ENCODE measurements around the gene EPM2A. TPM values are rescaled to one million over a fixed set of nuclear protein-coding genes. Genes with fewer than 3 reads are reported as not detected.

Gene EPM2A
- total RNA-seq, 1 experiment from 2014 or later: 6.4 TPM

DNA sequence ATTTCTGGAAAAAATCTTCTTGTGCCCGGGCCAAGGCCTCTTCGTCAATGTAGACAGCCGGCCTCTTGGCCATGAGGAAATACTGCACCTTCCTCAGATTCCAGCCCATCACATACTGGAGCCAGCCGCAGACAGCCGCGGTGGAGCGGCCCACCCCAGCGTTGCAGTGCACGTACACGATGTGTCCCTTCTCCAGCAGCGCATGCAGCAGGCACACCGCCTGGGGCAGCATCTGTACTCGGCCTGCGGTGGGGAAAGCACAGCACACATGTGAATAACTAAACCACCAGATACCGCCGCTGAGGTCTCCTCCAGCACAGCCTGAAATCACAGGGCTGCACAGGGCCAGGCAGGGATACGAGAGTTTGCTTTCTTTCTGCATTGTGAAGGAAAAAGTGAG lies 107.9 kb downstream of the EPM2A start:
- Histone ChIP-seq H3K9ac (ENCODE audit: low read length) (no peak overlapping the region), H3K36me3 (ENCODE audit: control insufficient read depth in 1 of 2, insufficient read depth in 2 of 2, low read length in 2 of 2) (no peaks in the 10 kb centered on the region), H4K20me1 (ENCODE audit: insufficient read depth) (no peaks in the 10 kb centered on the region), H3K27ac (ENCODE audit: low read depth, low read length) (no peak overlapping the region), H3K79me2 (ENCODE audit: insufficient read depth, low read length) (no peaks in the 10 kb centered on the region), H3K27me3 (ENCODE audit: insufficient read depth, low read length) (no peaks in the 10 kb centered on the region), H3K9me3 (ENCODE audit: control insufficient read depth in 1 of 2, insufficient read depth in 1 of 2, low read depth in 1 of 2, low read length in 2 of 2) (no peaks in the 10 kb centered on the region), H3K9me2 (ENCODE audit: insufficient read depth) (no peaks in the 10 kb centered on the region), H3K4me3 (replicated peaks in 1 of 2; ENCODE audit: low read depth in 1 of 2, low read length in 2 of 2) (no peak overlapping the region), H3K4me1 (ENCODE audit: control insufficient read depth in 1 of 2, insufficient read depth in 2 of 2, low read length in 2 of 2) (no peaks in the 10 kb centered on the region), H3K4me2 (ENCODE audit: low read length) (no peak overlapping the region), H2AFZ (ENCODE audit: low read depth, low read length, poor library complexity, severe bottlenecking) (no peak overlapping the region)
- no peak for DNase-seq (ENCODE audit: low read depth, low spot score)
- intact Hi-C loops (cut with micrococcal nuclease): no loop called here
- no TSS peak for BruUV-seq (replicated peaks)
- ChIA-PET RAD21 (ENCODE audit: low non-redundant PET in 1 of 2, low total read pairs in 2 of 2, uncharacterized antibody in 2 of 2, unreplicated experiment in 2 of 2) (no interaction called here), CTCF (no interaction called here), POLR2A (no interaction called here)
- ATAC-seq: no peak
- TF ChIP-seq SRF (IDR thresholded peaks at IDR 0.05; ENCODE audit: low read depth) (no peak), CBX3 (IDR thresholded peaks at IDR 0.05; ENCODE audit: low read depth) (no peak), RAD21 (IDR thresholded peaks at IDR 0.05; ENCODE audit: low read depth) (no peak)

DNA sequence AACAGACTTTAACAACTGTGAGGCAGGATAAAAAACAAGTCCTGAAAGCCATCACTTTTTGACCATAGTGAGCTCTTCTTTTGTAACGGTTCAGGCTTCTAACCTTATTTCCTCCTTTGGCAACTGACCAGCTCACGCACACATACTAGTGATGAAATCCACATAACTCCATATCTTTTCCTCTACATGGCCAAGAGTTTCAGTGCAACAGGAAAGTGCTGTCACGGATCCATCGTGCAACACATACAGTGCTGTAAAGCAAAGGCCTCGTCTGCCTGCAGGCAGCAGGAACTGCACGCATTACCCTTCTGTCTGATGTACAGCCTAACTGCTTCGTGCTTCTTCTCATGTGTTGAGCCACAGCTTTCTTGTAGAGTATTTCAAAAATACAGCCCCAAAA lies 108.5 kb downstream of the EPM2A start:
- ChIA-PET CTCF (no interaction called here), RAD21 (ENCODE audit: low non-redundant PET in 1 of 2, low total read pairs in 2 of 2, uncharacterized antibody in 2 of 2, unreplicated experiment in 2 of 2) (no interaction called here), POLR2A (no interaction called here)
- no peak for DNase-seq (ENCODE audit: low read depth, low spot score)
- no TSS peak for BruUV-seq (replicated peaks)
- Histone ChIP-seq H3K36me3 (ENCODE audit: control insufficient read depth in 1 of 2, insufficient read depth in 2 of 2, low read length in 2 of 2) (no peaks in the 10 kb centered on the region), H4K20me1 (ENCODE audit: insufficient read depth) (no peaks in the 10 kb centered on the region), H3K4me1 (ENCODE audit: control insufficient read depth in 1 of 2, insufficient read depth in 2 of 2, low read length in 2 of 2) (no peaks in the 10 kb centered on the region), H3K79me2 (ENCODE audit: insufficient read depth, low read length) (no peaks in the 10 kb centered on the region), H3K27me3 (ENCODE audit: insufficient read depth, low read length) (no peaks in the 10 kb centered on the region), H3K4me3 (replicated peaks in 1 of 2; ENCODE audit: low read depth in 1 of 2, low read length in 2 of 2) (no peak overlapping the region), H3K9ac (ENCODE audit: low read length) (no peak overlapping the region), H3K27ac (ENCODE audit: low read depth, low read length) (no peak overlapping the region), H3K4me2 (ENCODE audit: low read length) (no peak overlapping the region), H3K9me2 (ENCODE audit: insufficient read depth) (no peaks in the 10 kb centered on the region), H2AFZ (ENCODE audit: low read depth, low read length, poor library complexity, severe bottlenecking) (no peak overlapping the region), H3K9me3 (ENCODE audit: control insufficient read depth in 1 of 2, insufficient read depth in 1 of 2, low read depth in 1 of 2, low read length in 2 of 2) (no peaks in the 10 kb centered on the region)
- TF ChIP-seq, protein P1, sequence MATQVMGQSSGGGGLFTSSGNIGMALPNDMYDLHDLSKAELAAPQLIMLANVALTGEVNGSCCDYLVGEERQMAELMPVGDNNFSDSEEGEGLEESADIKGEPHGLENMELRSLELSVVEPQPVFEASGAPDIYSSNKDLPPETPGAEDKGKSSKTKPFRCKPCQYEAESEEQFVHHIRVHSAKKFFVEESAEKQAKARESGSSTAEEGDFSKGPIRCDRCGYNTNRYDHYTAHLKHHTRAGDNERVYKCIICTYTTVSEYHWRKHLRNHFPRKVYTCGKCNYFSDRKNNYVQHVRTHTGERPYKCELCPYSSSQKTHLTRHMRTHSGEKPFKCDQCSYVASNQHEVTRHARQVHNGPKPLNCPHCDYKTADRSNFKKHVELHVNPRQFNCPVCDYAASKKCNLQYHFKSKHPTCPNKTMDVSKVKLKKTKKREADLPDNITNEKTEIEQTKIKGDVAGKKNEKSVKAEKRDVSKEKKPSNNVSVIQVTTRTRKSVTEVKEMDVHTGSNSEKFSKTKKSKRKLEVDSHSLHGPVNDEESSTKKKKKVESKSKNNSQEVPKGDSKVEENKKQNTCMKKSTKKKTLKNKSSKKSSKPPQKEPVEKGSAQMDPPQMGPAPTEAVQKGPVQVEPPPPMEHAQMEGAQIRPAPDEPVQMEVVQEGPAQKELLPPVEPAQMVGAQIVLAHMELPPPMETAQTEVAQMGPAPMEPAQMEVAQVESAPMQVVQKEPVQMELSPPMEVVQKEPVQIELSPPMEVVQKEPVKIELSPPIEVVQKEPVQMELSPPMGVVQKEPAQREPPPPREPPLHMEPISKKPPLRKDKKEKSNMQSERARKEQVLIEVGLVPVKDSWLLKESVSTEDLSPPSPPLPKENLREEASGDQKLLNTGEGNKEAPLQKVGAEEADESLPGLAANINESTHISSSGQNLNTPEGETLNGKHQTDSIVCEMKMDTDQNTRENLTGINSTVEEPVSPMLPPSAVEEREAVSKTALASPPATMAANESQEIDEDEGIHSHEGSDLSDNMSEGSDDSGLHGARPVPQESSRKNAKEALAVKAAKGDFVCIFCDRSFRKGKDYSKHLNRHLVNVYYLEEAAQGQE (IDR thresholded peaks at IDR 0.05; ENCODE audit: low read depth): no peak
- TF ChIP-seq RAD21 (IDR thresholded peaks at IDR 0.05; ENCODE audit: low read depth) (no peak), ZFX (IDR thresholded peaks at IDR 0.05) (no peak), EGR1 (IDR thresholded peaks at IDR 0.05; ENCODE audit: low read depth) (no peak), YY1 (IDR thresholded peaks at IDR 0.05; ENCODE audit: extremely low read depth, insufficient replicate concordance, low read depth, low read length) (no peak), POLR2AphosphoS5 (IDR thresholded peaks at IDR 0.05; ENCODE audit: low read depth, low read length) (no peak), ELF1 (IDR thresholded peaks at IDR 0.05; ENCODE audit: borderline replicate concordance, low read depth) (no peak), SRF (IDR thresholded peaks at IDR 0.05; ENCODE audit: low read depth) (no peak), JUND (IDR thresholded peaks at IDR 0.05) (no peak)
- TF ChIP-seq, protein P2, sequence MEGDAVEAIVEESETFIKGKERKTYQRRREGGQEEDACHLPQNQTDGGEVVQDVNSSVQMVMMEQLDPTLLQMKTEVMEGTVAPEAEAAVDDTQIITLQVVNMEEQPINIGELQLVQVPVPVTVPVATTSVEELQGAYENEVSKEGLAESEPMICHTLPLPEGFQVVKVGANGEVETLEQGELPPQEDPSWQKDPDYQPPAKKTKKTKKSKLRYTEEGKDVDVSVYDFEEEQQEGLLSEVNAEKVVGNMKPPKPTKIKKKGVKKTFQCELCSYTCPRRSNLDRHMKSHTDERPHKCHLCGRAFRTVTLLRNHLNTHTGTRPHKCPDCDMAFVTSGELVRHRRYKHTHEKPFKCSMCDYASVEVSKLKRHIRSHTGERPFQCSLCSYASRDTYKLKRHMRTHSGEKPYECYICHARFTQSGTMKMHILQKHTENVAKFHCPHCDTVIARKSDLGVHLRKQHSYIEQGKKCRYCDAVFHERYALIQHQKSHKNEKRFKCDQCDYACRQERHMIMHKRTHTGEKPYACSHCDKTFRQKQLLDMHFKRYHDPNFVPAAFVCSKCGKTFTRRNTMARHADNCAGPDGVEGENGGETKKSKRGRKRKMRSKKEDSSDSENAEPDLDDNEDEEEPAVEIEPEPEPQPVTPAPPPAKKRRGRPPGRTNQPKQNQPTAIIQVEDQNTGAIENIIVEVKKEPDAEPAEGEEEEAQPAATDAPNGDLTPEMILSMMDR (IDR thresholded peaks at IDR 0.05 in 2 of 3, conservative IDR thresholded peaks at IDR 0.05 in 1 of 3; ENCODE audit: borderline replicate concordance in 1 of 3, insufficient read depth in 1 of 3, low read depth in 2 of 3, low read length in 2 of 3): no peak
- TF ChIP-seq, protein P3, sequence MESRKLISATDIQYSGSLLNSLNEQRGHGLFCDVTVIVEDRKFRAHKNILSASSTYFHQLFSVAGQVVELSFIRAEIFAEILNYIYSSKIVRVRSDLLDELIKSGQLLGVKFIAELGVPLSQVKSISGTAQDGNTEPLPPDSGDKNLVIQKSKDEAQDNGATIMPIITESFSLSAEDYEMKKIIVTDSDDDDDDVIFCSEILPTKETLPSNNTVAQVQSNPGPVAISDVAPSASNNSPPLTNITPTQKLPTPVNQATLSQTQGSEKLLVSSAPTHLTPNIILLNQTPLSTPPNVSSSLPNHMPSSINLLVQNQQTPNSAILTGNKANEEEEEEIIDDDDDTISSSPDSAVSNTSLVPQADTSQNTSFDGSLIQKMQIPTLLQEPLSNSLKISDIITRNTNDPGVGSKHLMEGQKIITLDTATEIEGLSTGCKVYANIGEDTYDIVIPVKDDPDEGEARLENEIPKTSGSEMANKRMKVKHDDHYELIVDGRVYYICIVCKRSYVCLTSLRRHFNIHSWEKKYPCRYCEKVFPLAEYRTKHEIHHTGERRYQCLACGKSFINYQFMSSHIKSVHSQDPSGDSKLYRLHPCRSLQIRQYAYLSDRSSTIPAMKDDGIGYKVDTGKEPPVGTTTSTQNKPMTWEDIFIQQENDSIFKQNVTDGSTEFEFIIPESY (IDR thresholded peaks at IDR 0.05; ENCODE audit: extremely low read depth, insufficient replicate concordance, low read length): no peak
- intact Hi-C loops (cut with micrococcal nuclease): no loop called here
- no peak for ATAC-seq
